HepG2 (cell line): ENCODE data around the gene NLRC4. TPM values are rescaled to one million over a fixed set of nuclear protein-coding genes. Genes with fewer than 3 reads are reported as not detected.
A peak's percentile ranks its signal among the peaks of the same experiment; 100 is the strongest.

Experiments used
- CEBPB ChIP-seq: IDR thresholded peaks from 2 replicates; pipeline ENCODE4 v1.6.1; 2011; ENCODE audit warnings: low read depth, low read length, improper control_type of control experiment, borderline replicate concordance
- CREM ChIP-seq, 2 experiments: sonication (generic) in 1 of 2; formaldehyde crosslinking in 1 of 2; IDR thresholded peaks; 2 replicates each; pipeline versions ENCODE4 v1.4.0 to v1.6.1; 2016 to 2020; ENCODE audit warnings: antibody characterized with exemption in 1 of 2, mild to moderate bottlenecking in 1 of 2, missing genetic modification reagents in 1 of 2
- EP300 ChIP-seq, 3 experiments: sonication (generic) in 1 of 3; formaldehyde crosslinking in 1 of 3; IDR thresholded peaks; 2 replicates each; pipeline versions ENCODE4 v1.5.1 to v1.6.1; 2011 to 2020; ENCODE audit warnings: low read depth in 2 of 3, low read length in 2 of 3, borderline replicate concordance in 1 of 3, improper control_type of control experiment in 1 of 3, mild to moderate bottlenecking in 1 of 3, missing genetic modification reagents in 1 of 3, moderate library complexity in 1 of 3
- FOSL1 ChIP-seq: sonication (generic); formaldehyde crosslinking; IDR thresholded peaks from 2 replicates; pipeline ENCODE4 v1.9.0; 2021; ENCODE audit warnings: missing genetic modification reagents, borderline replicate concordance
- FOSL2 ChIP-seq: sonication (generic); formaldehyde crosslinking; IDR thresholded peaks from 2 replicates; pipeline ENCODE4 v1.4.0; 2020; ENCODE audit warnings: missing genetic modification reagents
- FOXP1 ChIP-seq, 2 experiments: fragments of 450-650 bp in 1 of 2; IDR thresholded peaks; 2 replicates each; pipeline ENCODE4 v1.6.1; 2017 to 2018; ENCODE audit warnings: antibody characterized with exemption in 1 of 2
- HOMEZ ChIP-seq: IDR thresholded peaks from 2 replicates; pipeline ENCODE4 v1.6.1; 2016; ENCODE audit warnings: low read depth
- HOXA3 ChIP-seq: sonication (generic); formaldehyde crosslinking; IDR thresholded peaks from 2 replicates; pipeline ENCODE4 v1.5.0; 2020; ENCODE audit warnings: missing genetic modification reagents
- JARID2 ChIP-seq: sonication (generic); formaldehyde crosslinking; IDR thresholded peaks from 2 replicates; pipeline ENCODE4 v1.8.1; 2023; ENCODE audit warnings: missing genetic modification reagents, inconsistent platforms; ENCODE audit not compliant: insufficient replicate concordance
- NFYB ChIP-seq: sonication (generic); formaldehyde crosslinking; IDR thresholded peaks from 2 replicates; pipeline ENCODE4 v1.4.0; 2020; ENCODE audit warnings: missing genetic modification reagents
- SCMH1 ChIP-seq: sonication (generic); formaldehyde crosslinking; IDR thresholded peaks from 2 replicates; pipeline ENCODE4 v1.9.0; 2021; ENCODE audit warnings: missing genetic modification reagents, mild to moderate bottlenecking, borderline replicate concordance
- SNAPC2 ChIP-seq: sonication (generic); formaldehyde crosslinking; IDR thresholded peaks from 2 replicates; pipeline ENCODE4 v1.8.1; 2022; ENCODE audit warnings: mild to moderate bottlenecking, missing genetic modification reagents
- THRA ChIP-seq: sonication (generic); formaldehyde crosslinking; IDR thresholded peaks from 2 replicates; pipeline ENCODE4 v1.4.0; 2020; ENCODE audit warnings: missing genetic modification reagents, borderline replicate concordance
- ZFY ChIP-seq: sonication (generic); formaldehyde crosslinking; IDR thresholded peaks from 2 replicates; pipeline ENCODE4 v1.4.0; 2020; ENCODE audit warnings: missing genetic modification reagents
- ZNF18 ChIP-seq: sonication (generic); formaldehyde crosslinking; IDR thresholded peaks from 2 replicates; pipeline ENCODE4 v1.8.0; 2022; ENCODE audit warnings: mild to moderate bottlenecking, missing genetic modification reagents; ENCODE audit not compliant: insufficient replicate concordance
- ZNF263 ChIP-seq: sonication (generic); formaldehyde crosslinking; IDR thresholded peaks from 2 replicates; pipeline ENCODE4 v1.4.0; 2020; ENCODE audit warnings: missing genetic modification reagents
- ZNF317 ChIP-seq: sonication (generic); formaldehyde crosslinking; IDR thresholded peaks from 2 replicates; pipeline ENCODE4 v1.5.0; 2020; ENCODE audit warnings: mild to moderate bottlenecking, missing genetic modification reagents
- ZNF468 ChIP-seq: sonication (generic); formaldehyde crosslinking; IDR thresholded peaks from 2 replicates; pipeline ENCODE4 v1.8.0; 2022; ENCODE audit warnings: mild to moderate bottlenecking, moderate library complexity, missing genetic modification reagents
- ZNF546 ChIP-seq: sonication (generic); formaldehyde crosslinking; conservative IDR thresholded peaks from 2 replicates; pipeline ENCODE4 v1.8.1; 2023; ENCODE audit warnings: mild to moderate bottlenecking, missing genetic modification reagents
- ZNF558 ChIP-seq: sonication (generic); formaldehyde crosslinking; IDR thresholded peaks from 2 replicates; pipeline ENCODE4 v1.9.0; 2022; ENCODE audit warnings: mild to moderate bottlenecking, missing genetic modification reagents, borderline replicate concordance
- ZNF710 ChIP-seq: sonication (generic); formaldehyde crosslinking; IDR thresholded peaks from 2 replicates; pipeline ENCODE4 v1.5.0; 2020; ENCODE audit warnings: mild to moderate bottlenecking, missing genetic modification reagents, borderline replicate concordance
- ZNF841 ChIP-seq: sonication (generic); formaldehyde crosslinking; IDR thresholded peaks from 2 replicates; pipeline ENCODE4 v1.8.1; 2023; ENCODE audit warnings: missing genetic modification reagents, borderline replicate concordance
- polyA plus RNA-seq, 8 experiments: library from polyadenylated mRNA; depleted of rRNA in 3 of 8; stranded (reverse) in 7 of 8; unstranded in 1 of 8; fragments of >200 nt; fragmentation: Illumina TruSeq in 4 of 8; extraction: Trizol in 4 of 8; gene quantifications; 2 replicates each; pipeline versions ENCODE4 v1.2.1 to v1.2.3, GENCODE V29; 2011 to 2016; ENCODE audit warnings: low read depth in 4 of 8, missing spikeins in 1 of 8, mixed read lengths in 1 of 8; ENCODE audit not compliant: insufficient read depth in 1 of 8
- total RNA-seq, 5 experiments: library from RNA; depleted of rRNA; stranded (reverse); fragments of >200 nt; fragmentation: Illumina TruSeq; extraction: Trizol; gene quantifications; 2 replicates each; pipeline ENCODE4 v1.2.3, GENCODE V29; 2016; ENCODE audit warnings: low read depth in 1 of 5

Gene NLRC4
- total and polyA plus RNA-seq, 2 of the 13 experiments (the other 11 are each of a cell fraction or from before 2014, with no cell fraction given), result 0.15 to 0.29 TPM

- TF ChIP-seq ZNF317 (CRISPR knock-in tag) (no peak), FOSL2 (CRISPR knock-in tag) (peak; percentile 95), ZNF263 (CRISPR knock-in tag) (no peak), EP300 (IDR thresholded peaks at IDR 0.05; ENCODE audit: low read depth in 2 of 2, low read length in 2 of 2) (peak in 1 of 2 experiments; percentile 80; a peak in 2 of 4 replicates), EP300 (CRISPR knock-in tag; IDR thresholded peaks at IDR 0.05; ENCODE audit: borderline replicate concordance) (peak; percentile 67; the same call in 1 of the 2 replicates), NFYB (CRISPR knock-in tag) (no peak), HOMEZ (peak; percentile 93), ZNF558 (CRISPR knock-in tag) (no peak), ZFY (no peak), THRA (CRISPR knock-in tag) (peak; percentile 45; the same call in 1 of the 2 replicates), JARID2 (no peak), ZNF18 (CRISPR knock-in tag) (no peak), FOSL1 (CRISPR knock-in tag) (peak; percentile 94), ZNF710 (CRISPR knock-in tag) (no peak), ZNF468 (CRISPR knock-in tag) (no peak), CREM (IDR thresholded peaks at IDR 0.05) (peak; percentile 70), CREM (CRISPR knock-in tag; IDR thresholded peaks at IDR 0.05) (no peak), FOXP1 (IDR thresholded peaks at IDR 0.05) (no peak), FOXP1 (CRISPR knock-in tag; IDR thresholded peaks at IDR 0.05) (peak; percentile 67), SCMH1 (CRISPR knock-in tag) (no peak), ZNF841 (CRISPR knock-in tag) (no peak), ZNF546 (CRISPR knock-in tag) (no peak), CEBPB (peak; percentile 77), HOXA3 (CRISPR knock-in tag) (no peak), SNAPC2 (no peak)
These were observed 24.7 kb upstream of the NLRC4 start (continued) for GRCh38 chr2:32289165-32289999.
